HG02973 (cell line): Measurements from ENCODE around the gene DHX32.
"Not testable (repeated sequence)": the region's sequence is repeated elsewhere in the genome, so short reads cannot be mapped to it uniquely, and the experiment has no call there.

ENCODE experiments used
- ATAC-seq: cut with Tn5 transposase; IDR thresholded peaks from one replicate; pipeline ENCODE4 v1.9.1; 2021; ENCODE audit warnings: moderate library complexity; ENCODE audit not compliant: unreplicated experiment

Gene DHX32

GRCh38 chr10:125896088-125896934, 15.2 kb upstream of the DHX32 start, which contains the start of gene FANK1:
Gene FANK1 (plus strand): TSS chr10:125896564. CDS start chr10:125896643, 79 bp downstream.
- peak; percentile 83 for ATAC-seq

GRCh38 chr10:125895130-125896087, 14.3 kb upstream of the DHX32 start:
- peak; percentile 55 for ATAC-seq

GRCh38 chr10:125894176-125894575, 13.1 kb upstream of the DHX32 start:
- not testable (repeated sequence) for ATAC-seq

- not testable (repeated sequence) for ATAC-seq
Measured at GRCh38 chr10:125892402-125892801, 11.3 kb upstream of the DHX32 start.

GRCh38 chr10:125889441-125889840, 8.3 kb upstream of the DHX32 start:
- ATAC-seq: not testable (repeated sequence)

GRCh38 chr10:125886914-125887512, 5.9 kb upstream of the DHX32 start:
- ATAC-seq: no peak

- no peak for ATAC-seq
Measured at GRCh38 chr10:125883211-125883610, 2.1 kb upstream of the DHX32 start.

GRCh38 chr10:125882596-125882995, 1.5 kb upstream of the DHX32 start:
- ATAC-seq: no peak

GRCh38 chr10:125880719-125881118, 373 bp downstream of the DHX32 start:
- no peak for ATAC-seq

GRCh38 chr10:125878957-125879835, 1.9 kb downstream of the DHX32 start:
- no peak for ATAC-seq

- no peak for ATAC-seq
Measured at GRCh38 chr10:125871338-125871737, 9.8 kb downstream of the DHX32 start.

GRCh38 chr10:125868372-125868975, 12.6 kb downstream of the DHX32 start:
- peak; percentile 78 for ATAC-seq

- ATAC-seq: no peak
Measured at GRCh38 chr10:125866421-125867029, 14.6 kb downstream of the DHX32 start.

GRCh38 chr10:125865120-125865519, 16.0 kb downstream of the DHX32 start:
- ATAC-seq: no peak

GRCh38 chr10:125859128-125859817, 21.8 kb downstream of the DHX32 start:
- ATAC-seq: no peak

GRCh38 chr10:125857185-125857760, 23.8 kb downstream of the DHX32 start:
- no peak for ATAC-seq

- no peak for ATAC-seq
Measured at GRCh38 chr10:125852487-125852886, 28.6 kb downstream of the DHX32 start.
